GM23248 (cell line): ENCODE results near the gene CA4.
"Not testable (repeated sequence)": the region's sequence is repeated elsewhere in the genome, so short reads cannot be mapped to it uniquely, and the experiment has no call there.

Experiments used
- EZH2 ChIP-seq: fragments of 200-600 bp; sonication (generic); IDR thresholded peaks from 2 replicates; pipeline ENCODE4 v1.6.1; 2018; ENCODE audit warnings: antibody characterized with exemption, mild to moderate bottlenecking; ENCODE audit not compliant: insufficient read depth, poor library complexity, severe bottlenecking
- EZH2phosphoT487 ChIP-seq: fragments of 200-600 bp; sonication (generic); IDR thresholded peaks from 2 replicates; pipeline ENCODE4 v1.6.1; 2018; ENCODE audit warnings: antibody characterized with exemption, moderate library complexity, mild to moderate bottlenecking, low read depth; ENCODE audit not compliant: insufficient read depth

DNA sequence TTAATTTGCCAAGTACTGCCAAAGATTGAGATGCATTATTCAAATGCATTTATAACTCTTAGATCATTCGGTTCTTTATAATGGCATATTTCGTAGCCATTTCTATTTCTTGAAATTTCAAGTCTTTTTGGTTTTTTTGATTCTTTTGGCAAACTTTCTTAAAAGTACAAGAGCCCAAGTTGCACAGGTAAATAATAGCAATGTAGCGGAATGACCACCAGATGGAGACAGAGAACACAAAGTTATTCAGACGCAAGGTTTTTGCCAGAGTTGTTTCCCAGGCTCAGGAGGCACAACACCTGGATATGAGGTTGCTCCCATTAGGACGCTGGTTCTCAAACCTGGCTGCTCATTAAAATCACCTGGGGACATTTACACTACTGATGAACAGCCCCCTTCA, 38.1 kb upstream of the CA4 start:
- not testable (repeated sequence) for TF ChIP-seq EZH2phosphoT487, EZH2
